ENCODE measurements around the gene DNA2. TPM values are rescaled to one million over a fixed set of nuclear protein-coding genes. Genes with fewer than 3 reads are reported as not detected.

The DNA2 gene
- total and polyA plus RNA-seq, 2 donors (not counting 1 experiment from before 2014, with no cell fraction given): 1.6 to 6.5 TPM

Small RNA genes within 50 kb of the gene (small RNA-seq; reads per million reads assigned to genes)
- gene RF00019 (ENCODE audit: insufficient read length, low read depth, low replicate concordance) (not detected), gene RNA5SP319 (ENCODE audit: insufficient read length, low read depth, low replicate concordance) (not detected)

Other genes with a start within 250 kb of the DNA2 start
- gene ATOH7, start 239.9 kb downstream of the DNA2 start, total RNA-seq: not detected in 2 replicates
- not detected in 2 replicates for gene ATOH7, start 239.9 kb downstream of the DNA2 start, polyA plus RNA-seq
- gene HNRNPH3, start 139.9 kb downstream of the DNA2 start, total RNA-seq: 120 and 124 TPM in 2 replicates
- 23.6 and 93.7 TPM in 2 replicates for gene HNRNPH3, start 139.9 kb downstream of the DNA2 start, polyA plus RNA-seq
- gene PBLD, start 139.0 kb downstream of the DNA2 start, total RNA-seq: 3.0 and 4.7 TPM in 2 replicates
- 0.40 and 0.42 TPM in 2 replicates for gene PBLD, start 139.0 kb downstream of the DNA2 start, polyA plus RNA-seq
- gene RUFY2, start 64.7 kb downstream of the DNA2 start, total RNA-seq: 38.7 and 41.6 TPM in 2 replicates
- 5.8 and 8.7 TPM in 2 replicates for gene RUFY2, start 64.7 kb downstream of the DNA2 start, polyA plus RNA-seq
- gene SLC25A16, start 55.5 kb upstream of the DNA2 start, total RNA-seq: 23.4 and 24.6 TPM in 2 replicates
- 10.5 and 17.8 TPM in 2 replicates for gene SLC25A16, start 55.5 kb upstream of the DNA2 start, polyA plus RNA-seq
- 1.1 and 1.4 TPM in 2 replicates for gene TET1, start 88.4 kb upstream of the DNA2 start, total RNA-seq
- 0.30 and 0.45 TPM in 2 replicates for gene TET1, start 88.4 kb upstream of the DNA2 start, polyA plus RNA-seq
- gene CCAR1, start 249.3 kb upstream of the DNA2 start, total RNA-seq: 98.9 and 101 TPM in 2 replicates
- gene CCAR1, start 249.3 kb upstream of the DNA2 start, polyA plus RNA-seq: 26.3 and 42.1 TPM in 2 replicates

Measured in B cell (primary cell).